Measurements from ENCODE around the gene IL2RA. TPM values are rescaled to one million over a fixed set of nuclear protein-coding genes. Genes with fewer than 3 reads are reported as not detected.

Gene IL2RA
- total RNA-seq, 4 donors from 2014 or later = 0.15 to 0.28 TPM; not detected in 2

- Histone ChIP-seq H3K36me3 (no peaks in the 10 kb centered on the region), H3K27ac (peak within 1 kb of the TSS; percentile 84 to 89), H3K27me3 (no peaks in the 10 kb centered on the region), H3K4me3 (peak within 1 kb of the TSS; percentile 62 to 90), H3K9me3 (no peaks in the 10 kb centered on the region), H3K4me1 (peaks cover 5 to 7% of the 10 kb centered on the region in 2 donors)
- peak; percentile 97 to 98 for DNase-seq
- peak; percentile 57 to 85 for TF ChIP-seq POLR2A (IDR thresholded peaks at IDR 0.05)
- TF ChIP-seq CTCF (IDR thresholded peaks at IDR 0.05) = peak; percentile 100
- intact Hi-C loops (cut with DNase I; ENCODE audit: low total_unique reads) = no loop called here
Observed at GRCh38 chr10:6088721-6089333, 26.7 kb upstream of the IL2RA start, which contains the start of gene RBM17. Gene RBM17 (plus strand): TSS chr10:6089034. CDS start chr10:6097066, 8,032 bp downstream.

GRCh38 chr10:6086375-6087233 is 24.4 kb upstream of the IL2RA start:
- Histone ChIP-seq H3K36me3 (no peaks in the 10 kb centered on the region), H3K27me3 (no peaks in the 10 kb centered on the region), H3K4me3 (no peak overlapping the region), H3K4me1 (peaks cover 5% of the 10 kb centered on the region in 2 donors), H3K9me3 (no peaks in the 10 kb centered on the region), H3K27ac (peak overlapping the region; percentile 70 to 71)
- peak; percentile 84 to 88 for DNase-seq
- intact Hi-C loops (cut with DNase I; ENCODE audit: low total_unique reads) = no loop called here
- TF ChIP-seq POLR2A (IDR thresholded peaks at IDR 0.05) (no peak), CTCF (IDR thresholded peaks at IDR 0.05) (peak; percentile 72 to 83 (median 82))

- no peak for DNase-seq
- Histone ChIP-seq H3K4me1 (no peaks in the 10 kb centered on the region), H3K4me3 (no peak overlapping the region), H3K27me3 (no peaks in the 10 kb centered on the region), H3K9me3 (no peaks in the 10 kb centered on the region), H3K27ac (no peak overlapping the region), H3K36me3 (no peaks in the 10 kb centered on the region)
- TF ChIP-seq CTCF (IDR thresholded peaks at IDR 0.05) (no peak), POLR2A (IDR thresholded peaks at IDR 0.05) (no peak)
- intact Hi-C loops (cut with DNase I; ENCODE audit: low total_unique reads) = no loop called here
Observed at GRCh38 chr10:6083523-6084475, 21.6 kb upstream of the IL2RA start.

- TF ChIP-seq CTCF (IDR thresholded peaks at IDR 0.05) (no peak), POLR2A (IDR thresholded peaks at IDR 0.05) (no peak)
- DNase-seq = no peak
- no peak overlapping the region for H3K4me3 ChIP-seq
- H3K9me3 ChIP-seq = no peaks in the 10 kb centered on the region
- no peaks in the 10 kb centered on the region for H3K36me3 ChIP-seq
- intact Hi-C loops (cut with DNase I; ENCODE audit: low total_unique reads) = no loop called here
- no peaks in the 10 kb centered on the region for H3K27me3 ChIP-seq
- no peak overlapping the region for H3K27ac ChIP-seq
- no peaks in the 10 kb centered on the region for H3K4me1 ChIP-seq
Observed at GRCh38 chr10:6082496-6083395, 20.6 kb upstream of the IL2RA start.
